H4 (cell line): ENCODE measurements around the gene TBXA2R. TPM values are rescaled to one million over a fixed set of nuclear protein-coding genes. Genes with fewer than 3 reads are reported as not detected.
A peak's percentile ranks its signal among the peaks of the same experiment; 100 is the strongest.
"Not testable (repeated sequence)": the region's sequence is repeated elsewhere in the genome, so short reads cannot be mapped to it uniquely, and the experiment has no call there.

ENCODE experiments used
- DNase-seq: peaks from one replicate; pipeline ENCODE4 v3.0.0-alpha.2; 2015; ENCODE audit warnings: low spot score
- total RNA-seq: library from RNA; depleted of rRNA; stranded (reverse); fragments of >200 nt; shearing (Covaris generic); gene quantifications from 2 replicates; pipeline ENCODE4 v1.2.3, GENCODE V29; 2014

Gene TBXA2R
- total RNA-seq, 1 experiment from 2014 or later, result not detected

- no peak for DNase-seq
Measured at GRCh38 chr19:3578390-3578789, 28.3 kb downstream of the TBXA2R start.

GRCh38 chr19:3577723-3578344, 28.8 kb downstream of the TBXA2R start:
- DNase-seq, result peak; percentile 1

GRCh38 chr19:3576696-3577443, 29.8 kb downstream of the TBXA2R start:
- no peak for DNase-seq

DNA sequence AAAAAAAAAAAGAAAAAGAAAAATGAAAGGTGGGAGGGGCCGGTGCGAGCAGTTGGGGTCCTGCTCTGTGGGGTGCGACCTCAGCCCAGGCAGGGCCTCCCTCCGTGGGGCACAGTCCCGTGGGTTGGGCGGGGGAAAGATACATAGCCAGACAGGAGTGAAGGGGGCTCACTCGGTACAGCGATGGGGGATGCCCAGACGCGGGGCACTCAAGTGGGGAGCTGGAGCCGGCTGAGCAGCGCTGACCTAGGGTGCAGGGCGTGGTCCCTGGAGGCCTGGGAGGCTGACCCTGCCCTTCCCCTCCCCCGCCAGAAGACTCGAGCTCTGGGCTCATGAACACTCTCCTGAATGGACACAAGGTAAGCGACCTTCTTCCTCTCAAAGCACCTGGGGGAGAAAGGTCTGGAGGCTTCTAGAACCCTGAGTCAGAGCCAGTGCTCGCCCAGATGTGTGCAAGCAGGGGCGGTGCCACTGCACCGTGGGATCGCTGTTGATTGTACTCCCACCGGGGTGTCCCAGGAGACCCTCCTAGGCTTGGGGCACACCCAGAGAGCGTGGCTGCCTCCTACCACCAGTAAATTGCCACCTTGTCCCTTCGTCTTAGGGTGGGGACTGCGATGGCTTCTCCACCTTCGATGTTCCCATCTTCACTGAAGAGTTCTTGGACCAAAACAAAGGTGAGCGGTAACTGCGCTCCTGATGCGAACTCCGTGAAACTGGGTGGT, 30.6 kb downstream of the TBXA2R start:
- peak; percentile 2 for DNase-seq

DNA sequence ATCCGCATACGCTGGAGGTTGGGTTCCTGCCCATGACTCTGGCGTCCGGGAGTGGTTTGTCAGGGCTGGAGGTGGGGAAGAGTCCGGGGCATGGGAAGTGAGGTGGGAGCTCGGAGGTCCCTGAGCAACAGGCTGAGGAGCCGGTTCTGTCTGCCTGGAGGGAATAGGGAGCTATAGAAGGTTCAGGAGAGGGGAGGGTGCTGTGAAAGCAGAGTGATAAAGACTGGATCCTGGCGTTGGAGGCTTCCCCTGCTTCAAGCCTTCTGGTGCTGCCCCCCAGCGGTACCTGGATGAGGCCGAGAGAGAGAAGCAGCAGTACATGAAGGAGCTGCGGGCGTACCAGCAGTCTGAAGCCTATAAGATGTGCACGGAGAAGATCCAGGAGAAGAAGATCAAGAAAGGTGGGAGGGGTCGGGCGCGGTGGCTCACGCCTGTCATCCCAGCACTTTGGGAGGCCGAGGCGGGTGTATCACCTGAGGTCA, 31.4 kb downstream of the TBXA2R start:
- peak; percentile 2 for DNase-seq

DNA sequence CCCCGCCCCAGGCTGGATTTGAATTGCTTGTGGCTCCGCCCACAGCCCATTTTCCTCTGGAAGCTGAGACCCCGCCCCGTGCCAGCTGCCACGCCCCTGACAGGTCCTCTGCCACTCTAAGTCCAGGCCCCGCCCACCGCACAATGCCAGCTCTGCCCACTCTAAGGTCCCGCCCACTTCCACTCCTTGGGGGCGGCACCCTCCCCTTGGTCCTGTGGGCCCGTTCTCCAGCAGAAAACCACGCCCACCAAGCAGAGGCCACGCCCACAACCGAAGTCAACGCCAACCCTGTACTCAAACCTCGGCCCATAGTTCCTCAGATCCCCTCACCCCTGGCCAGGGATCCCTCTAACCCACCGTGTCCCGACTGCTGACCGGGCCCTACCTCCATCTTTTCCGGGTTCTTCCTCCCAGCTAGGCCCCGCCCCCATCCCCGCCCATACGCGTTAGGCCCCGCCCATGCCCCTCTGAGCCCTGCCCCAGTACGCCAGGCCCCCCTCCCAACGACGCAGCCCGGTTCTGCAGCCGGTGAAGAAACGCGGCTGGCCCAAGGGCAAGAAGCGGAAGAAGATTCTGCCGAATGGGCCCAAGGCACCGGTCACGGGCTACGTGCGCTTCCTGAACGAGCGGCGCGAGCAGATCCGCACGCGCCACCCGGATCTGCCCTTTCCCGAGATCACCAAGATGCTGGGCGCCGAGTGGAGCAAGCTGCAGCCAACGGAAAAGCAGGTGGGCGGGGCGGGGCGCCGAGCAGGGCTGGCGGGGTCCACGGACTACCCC, 32.6 kb downstream of the TBXA2R start:
- DNase-seq, result peak; percentile 85

- peak; percentile 2 for DNase-seq
Measured at GRCh38 chr19:3573162-3573857, 33.4 kb downstream of the TBXA2R start.

GRCh38 chr19:3572855-3573161, 33.9 kb downstream of the TBXA2R start, which contains the start of gene HMG20B:
TSS of gene HMG20B (plus strand) at chr19:3572944. CDS start at chr19:3573310, 366 bp downstream.
- DNase-seq, result no peak

DNA sequence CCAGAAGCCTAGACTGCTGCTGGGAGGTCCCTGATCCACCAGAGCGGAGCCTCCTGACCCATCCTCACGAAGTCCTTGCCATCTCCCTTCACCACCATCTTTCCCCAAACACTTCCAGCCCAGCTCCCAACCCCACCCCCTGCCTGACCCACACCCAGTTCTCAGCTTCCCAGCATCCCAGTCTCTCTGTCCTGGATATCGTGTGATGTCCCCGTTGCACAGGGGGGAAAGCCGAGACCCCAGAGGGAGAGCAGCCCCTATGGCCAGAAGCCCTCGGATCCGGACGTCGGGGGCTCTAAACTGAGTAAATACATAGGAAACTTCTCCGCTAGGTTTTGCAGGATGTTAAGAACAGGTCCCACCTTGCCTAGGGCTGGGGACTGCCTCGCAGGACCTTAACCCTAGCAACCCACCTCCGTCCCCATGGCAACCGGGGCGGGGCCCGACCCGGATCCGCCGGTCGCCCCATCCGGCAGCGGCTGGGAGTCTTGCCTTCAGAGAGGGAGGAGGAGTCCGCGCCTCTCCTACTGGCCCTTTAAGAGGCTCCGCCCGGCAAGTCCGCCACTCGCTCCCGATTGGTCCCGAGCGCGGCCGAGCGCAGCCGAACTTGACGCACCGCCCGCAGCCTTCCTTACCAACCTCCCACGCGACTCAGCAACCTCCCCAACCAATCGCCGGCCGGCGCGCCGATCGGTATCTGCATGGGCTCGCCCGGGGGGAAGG, 34.4 kb downstream of the TBXA2R start:
- DNase-seq, result peak; percentile 99

- DNase-seq, result peak; percentile 2
Measured at GRCh38 chr19:3570606-3571011, 36.1 kb downstream of the TBXA2R start.

DNA sequence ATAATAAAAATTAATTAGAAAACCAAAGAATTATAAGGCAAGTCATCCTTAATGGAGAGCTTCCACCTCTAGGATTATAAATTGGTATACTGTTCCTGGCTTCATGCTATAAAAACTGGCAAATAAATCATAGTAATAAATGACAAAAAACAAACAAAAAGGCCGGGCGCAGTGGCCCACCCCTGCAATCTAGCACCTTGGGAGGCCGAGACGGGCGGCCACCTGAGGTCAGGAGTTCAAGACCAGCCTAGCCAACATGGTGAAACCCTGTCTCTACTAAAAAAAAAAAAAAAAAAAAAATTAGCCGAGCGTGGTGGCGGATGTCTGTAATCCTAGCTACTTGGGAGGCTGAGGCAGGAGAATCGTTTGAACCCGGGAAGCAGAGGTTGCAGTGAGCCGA, 36.6 kb downstream of the TBXA2R start:
- not testable (repeated sequence) for DNase-seq

GRCh38 chr19:3565139-3565538, 41.5 kb downstream of the TBXA2R start:
- peak; percentile 66 for DNase-seq

DNA sequence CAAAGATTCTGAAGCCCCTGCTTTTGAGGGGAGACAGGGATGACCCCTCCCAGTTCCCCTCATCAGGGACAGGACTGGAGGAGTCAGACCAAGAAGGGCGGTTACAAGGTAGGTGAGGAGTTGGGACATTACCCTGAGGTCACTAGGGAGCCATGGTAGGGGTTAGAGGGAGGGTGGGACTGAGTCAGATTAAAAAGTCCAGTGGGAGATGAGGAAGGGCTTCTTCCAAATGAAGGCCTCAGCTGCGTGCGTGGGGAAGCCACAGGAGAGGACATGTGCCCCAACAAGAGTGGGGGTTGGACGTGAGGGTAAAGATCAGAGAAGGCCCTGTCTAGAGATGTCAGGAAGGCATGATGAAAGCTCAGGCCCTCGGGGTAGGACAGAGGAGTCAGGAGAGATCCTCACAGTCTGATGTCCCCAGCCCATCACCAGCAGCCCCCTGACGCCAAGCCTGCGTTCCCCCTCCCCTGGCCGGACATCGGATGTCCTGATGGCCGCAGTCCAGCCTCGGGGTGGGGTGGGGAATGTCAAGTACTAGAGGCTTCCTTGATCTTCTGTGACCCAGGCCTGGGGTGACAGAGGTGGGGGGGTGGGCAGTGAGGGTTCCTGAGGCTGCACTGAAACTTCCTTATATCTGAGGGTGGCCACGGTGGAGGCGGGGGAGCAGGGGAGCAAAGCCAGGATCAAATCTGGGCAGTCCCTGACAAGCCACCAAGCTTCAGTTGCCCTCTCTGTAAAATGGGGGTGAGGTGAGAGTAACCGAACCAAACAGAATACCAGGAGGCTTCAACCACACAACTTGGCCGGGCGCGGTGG, 42.8 kb downstream of the TBXA2R start:
- peak; percentile 2 for DNase-seq

DNA sequence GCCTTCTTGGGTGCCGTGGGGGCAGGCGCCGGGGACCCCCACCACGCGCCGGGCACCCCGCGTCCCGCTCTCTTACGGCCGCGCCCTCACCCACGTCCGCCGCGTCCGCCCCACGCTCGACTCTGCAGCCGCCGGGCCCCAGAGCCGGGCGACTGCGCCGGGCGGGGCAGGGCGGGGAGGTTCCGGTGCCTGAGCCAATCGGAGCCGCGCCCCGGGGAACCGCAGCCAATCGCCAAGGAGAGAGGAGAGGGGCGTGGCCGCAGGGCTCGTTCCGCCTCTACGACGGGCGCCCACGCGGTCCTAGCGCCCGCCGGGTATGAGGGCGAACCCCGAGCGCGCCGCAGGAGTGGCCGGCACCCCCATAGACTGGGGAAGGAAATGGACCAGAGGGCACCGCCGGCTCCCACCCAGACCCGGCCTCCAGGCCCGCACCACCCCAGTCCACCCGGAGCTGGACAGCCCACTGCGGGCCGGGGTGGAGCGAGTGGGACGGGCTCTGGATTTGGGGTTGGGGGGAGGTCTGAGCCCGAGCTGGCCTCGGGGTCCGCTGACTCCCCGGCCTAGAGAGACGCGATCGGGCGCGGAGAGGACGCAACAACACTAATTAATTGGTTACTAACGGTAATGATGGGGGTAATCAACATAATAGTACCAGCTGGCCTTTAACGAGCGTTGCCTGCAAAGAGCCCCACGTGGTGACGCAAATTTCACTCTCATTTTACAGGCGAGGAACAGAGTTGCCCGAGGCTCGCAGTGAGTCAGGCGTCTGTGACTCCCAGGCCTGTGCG, 49.0 kb downstream of the TBXA2R start, which contains the start of gene MFSD12:
Gene MFSD12 (minus strand): TSS at position 126 of the 788 bp plus-strand sequence. CDS start 183 bp downstream, outside the sequence.
- peak; percentile 90 for DNase-seq

- DNase-seq, result no peak
Measured at GRCh38 chr19:3556978-3557460, 49.7 kb downstream of the TBXA2R start.

DNA sequence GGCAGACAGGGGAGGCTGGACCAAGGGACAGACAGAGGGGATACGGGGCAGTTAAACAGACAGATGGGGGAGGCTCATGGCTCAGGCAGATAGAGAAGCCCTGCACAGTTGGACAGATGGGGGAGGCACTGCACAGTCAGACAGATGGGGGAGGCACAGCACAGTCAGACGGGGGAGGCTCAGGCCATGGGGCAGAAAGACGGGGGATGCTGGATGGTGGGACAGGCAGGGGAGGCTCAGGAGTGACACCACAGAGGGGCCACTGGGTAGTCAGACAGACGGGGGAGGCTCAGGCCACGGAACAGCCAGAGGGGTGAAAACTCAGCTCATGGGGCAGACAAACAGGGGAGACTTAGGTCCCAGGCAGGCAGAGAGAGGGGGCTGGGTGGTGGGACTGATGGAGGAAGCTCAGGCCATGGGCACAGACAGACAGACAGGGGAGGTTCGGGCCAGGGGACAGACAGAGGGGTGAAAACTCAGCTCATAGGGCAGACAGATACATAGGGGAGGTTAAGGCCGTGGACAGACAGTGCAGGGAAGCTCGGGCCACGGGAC, 50.2 kb downstream of the TBXA2R start:
- DNase-seq, result no peak

DNA sequence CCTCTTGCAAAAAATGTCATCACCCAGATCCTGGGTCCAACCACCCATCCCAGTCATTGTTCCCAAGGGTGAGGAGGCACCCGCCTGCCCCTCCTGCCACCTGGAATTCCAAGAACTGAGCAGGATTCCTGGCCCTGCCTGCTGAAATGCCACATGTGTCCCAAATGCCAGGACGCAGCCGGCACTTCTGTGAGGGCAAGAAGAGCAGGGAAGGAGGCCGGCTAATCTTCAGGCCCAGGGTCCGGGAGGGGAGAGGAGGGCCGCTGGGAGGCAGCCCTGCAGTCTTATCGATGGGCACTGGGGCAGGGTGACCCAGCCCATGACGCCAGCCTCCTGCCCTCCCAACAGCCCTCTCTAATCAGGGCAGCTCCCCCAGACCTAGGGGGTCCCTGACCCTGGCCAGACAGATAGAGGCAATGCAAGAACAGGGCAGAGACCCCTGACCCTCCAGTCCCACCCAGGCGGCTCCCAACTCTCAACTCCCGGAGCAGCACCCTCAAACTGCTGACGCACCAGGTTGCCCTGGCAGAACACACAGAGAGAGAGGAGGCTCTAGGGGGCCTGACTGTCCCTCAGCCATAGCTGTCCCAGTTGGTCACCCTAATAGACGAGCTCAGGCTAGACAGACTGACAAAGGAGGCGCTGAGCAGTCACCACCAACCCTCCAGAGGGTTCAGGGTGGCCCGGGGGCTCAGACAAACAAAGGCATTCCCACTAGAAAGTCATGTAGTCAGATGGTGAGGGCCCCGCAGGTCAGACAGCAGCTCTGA, 50.8 kb downstream of the TBXA2R start:
- DNase-seq, result no peak
